ENCODE data around the gene RASD1.

The RASD1 gene, protein sequence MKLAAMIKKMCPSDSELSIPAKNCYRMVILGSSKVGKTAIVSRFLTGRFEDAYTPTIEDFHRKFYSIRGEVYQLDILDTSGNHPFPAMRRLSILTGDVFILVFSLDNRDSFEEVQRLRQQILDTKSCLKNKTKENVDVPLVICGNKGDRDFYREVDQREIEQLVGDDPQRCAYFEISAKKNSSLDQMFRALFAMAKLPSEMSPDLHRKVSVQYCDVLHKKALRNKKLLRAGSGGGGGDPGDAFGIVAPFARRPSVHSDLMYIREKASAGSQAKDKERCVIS

GRCh38 chr17:17496189-17497064 lies at the start of gene RASD1:
TSS of gene RASD1 (minus strand) at chr17:17496395. CDS start at chr17:17496181, 214 bp downstream.
- peak; percentile 84 for DNase-seq

- no peak for DNase-seq
These were observed 49.8 kb upstream of the RASD1 start for GRCh38 chr17:17545984-17546383.

- no peak for DNase-seq
These were observed 49.0 kb upstream of the RASD1 start for GRCh38 chr17:17545031-17545820.

- no peak for DNase-seq
These were observed 46.9 kb upstream of the RASD1 start for GRCh38 chr17:17542906-17543635.

- no peak for DNase-seq
These were observed 45.4 kb upstream of the RASD1 start for GRCh38 chr17:17541640-17542001.

DNA sequence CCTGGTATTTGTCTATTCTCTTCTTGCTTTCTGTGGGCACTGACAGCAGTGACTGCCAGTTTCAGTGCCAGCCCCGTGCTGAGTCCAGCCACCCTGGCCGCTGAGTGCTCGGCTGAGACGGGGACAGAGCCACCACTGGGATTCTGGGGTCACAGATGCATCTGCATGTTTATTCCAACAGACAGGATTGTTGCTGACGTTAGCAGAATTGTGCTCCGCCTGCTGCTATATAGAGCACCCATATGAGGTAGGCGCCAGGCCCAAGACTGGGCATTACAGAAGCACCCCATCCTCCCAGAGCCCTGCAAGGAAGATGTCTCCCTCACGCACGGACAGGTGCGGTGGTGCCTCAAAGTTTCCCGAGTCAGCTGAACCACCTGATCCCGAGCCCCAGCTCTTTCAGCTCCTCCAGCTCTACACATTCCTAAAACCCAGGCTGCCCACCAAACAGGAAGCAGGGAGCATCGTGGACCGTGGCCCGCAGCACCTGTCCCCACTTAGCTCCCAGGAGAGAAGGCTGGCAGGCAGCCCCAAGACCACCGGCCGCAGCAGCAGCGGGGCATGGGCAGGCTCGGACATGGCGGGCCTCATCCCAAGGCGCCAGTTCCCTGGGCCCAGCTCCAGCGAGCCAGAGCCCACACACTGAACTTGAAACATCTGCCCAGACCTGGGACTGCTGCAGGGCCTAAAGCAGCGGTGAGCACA lies 44.9 kb upstream of the RASD1 start:
- no peak for DNase-seq

GRCh38 chr17:17540278-17540906 lies 44.2 kb upstream of the RASD1 start:
- DNase-seq, result no peak

DNA sequence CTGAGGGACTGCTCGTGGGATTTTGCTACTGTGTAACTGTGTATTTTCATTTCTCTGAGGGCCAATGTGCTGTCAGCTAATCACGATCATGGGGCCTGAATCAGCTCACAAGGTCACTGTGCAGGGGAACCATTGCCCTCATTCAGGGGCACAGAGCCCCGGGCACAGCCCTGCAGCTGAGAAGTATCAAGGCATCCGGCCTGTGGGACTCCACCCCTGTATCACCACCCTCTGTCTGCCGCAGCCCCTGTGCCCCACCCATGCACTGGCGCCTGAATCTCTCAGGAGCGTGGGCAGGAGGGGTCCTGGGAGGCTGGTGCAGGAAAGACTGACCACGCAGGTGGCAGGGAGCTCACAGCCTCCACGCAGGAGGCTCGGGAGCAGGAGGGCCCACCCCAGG lies 43.4 kb upstream of the RASD1 start:
- DNase-seq, result no peak

- DNase-seq, result no peak
These were observed 42.5 kb upstream of the RASD1 start for GRCh38 chr17:17538417-17539391.

GRCh38 chr17:17537311-17538099 lies 41.3 kb upstream of the RASD1 start:
- DNase-seq, result no peak

- DNase-seq, result no peak
These were observed 40.5 kb upstream of the RASD1 start for GRCh38 chr17:17536702-17537101.

DNA sequence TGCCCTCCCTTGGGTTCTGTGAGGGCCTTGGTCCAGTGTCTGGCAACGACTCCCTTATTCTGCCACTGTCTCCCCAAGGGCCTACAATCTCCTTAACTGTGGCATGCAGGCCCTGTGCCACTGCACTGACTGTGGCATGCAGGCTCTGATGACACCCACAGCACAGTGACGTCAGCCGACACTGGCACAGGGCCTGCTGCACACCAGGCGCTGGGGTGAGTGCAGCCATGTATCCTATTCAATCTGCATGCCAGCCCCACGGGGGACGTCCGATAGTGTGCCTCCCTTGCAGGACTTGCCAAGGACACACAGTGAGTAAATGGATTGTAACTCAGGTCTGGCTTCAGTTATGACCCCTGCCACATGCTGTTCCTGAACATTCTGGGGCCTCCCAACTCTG lies 39.8 kb upstream of the RASD1 start:
- DNase-seq, result no peak

- DNase-seq, result no peak
These were observed 37.8 kb upstream of the RASD1 start for GRCh38 chr17:17533901-17534441.

- DNase-seq, result no peak
These were observed 36.8 kb upstream of the RASD1 start for GRCh38 chr17:17532991-17533390.

- DNase-seq, result no peak
These were observed 35.0 kb upstream of the RASD1 start for GRCh38 chr17:17531156-17531555.

DNA sequence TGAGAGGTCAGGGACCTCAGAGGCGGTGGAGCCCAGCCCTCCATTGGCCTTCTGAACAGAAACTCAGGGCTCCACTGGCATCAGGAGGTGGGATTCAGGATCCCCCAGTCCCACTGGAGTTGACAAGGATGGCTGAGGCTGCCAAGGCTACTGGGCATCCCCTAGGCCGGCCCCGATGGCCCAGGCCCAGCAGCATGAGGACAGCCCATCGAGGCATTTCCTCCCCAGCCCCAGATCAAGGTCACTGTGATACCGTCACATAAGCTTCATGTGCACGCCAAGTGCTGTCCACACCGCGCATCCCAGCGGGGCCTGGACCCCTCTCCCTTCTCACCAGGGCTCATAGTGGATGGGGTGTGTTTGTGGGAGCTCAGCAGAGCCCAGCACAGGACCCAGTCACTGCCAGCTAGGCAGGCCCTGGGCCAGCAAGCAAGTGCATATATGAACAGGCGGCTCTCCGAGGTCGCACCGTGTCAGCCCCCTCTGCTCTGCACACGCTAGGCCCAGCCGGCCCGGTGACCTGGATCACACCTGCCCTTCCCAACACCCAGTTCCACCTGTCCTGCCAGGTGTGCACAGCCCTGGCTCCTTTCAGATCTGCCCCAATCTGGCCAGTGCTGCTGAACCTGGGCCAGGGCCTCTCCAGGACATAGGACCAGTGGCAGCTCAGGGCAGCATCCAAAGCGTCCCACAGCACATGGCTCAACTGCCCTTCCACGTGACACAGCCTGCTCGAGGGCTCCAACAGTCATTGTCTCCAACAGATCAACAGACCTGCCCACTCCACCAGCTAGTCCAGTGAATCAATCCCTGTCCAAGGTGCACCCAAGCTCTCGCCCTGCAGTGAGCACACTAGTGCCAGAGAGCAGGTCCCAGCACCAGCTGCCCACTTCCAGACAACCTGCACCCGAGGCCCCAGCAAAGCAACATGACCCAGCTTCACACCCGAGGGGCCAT lies 32.8 kb upstream of the RASD1 start:
- DNase-seq, result no peak

GRCh38 chr17:17527956-17528500 lies 31.8 kb upstream of the RASD1 start:
- no peak for DNase-seq

- no peak for DNase-seq
These were observed 31.3 kb upstream of the RASD1 start for GRCh38 chr17:17527534-17527933.
